Osteocyte (in vitro differentiated cells): ENCODE data around the gene VPS26A. TPM values are rescaled to one million over a fixed set of nuclear protein-coding genes. Genes with fewer than 3 reads are reported as not detected.

ENCODE experiments used
- DNase-seq: peaks from one replicate; pipeline ENCODE4 v3.0.0; 2021; ENCODE audit warnings: mixed read lengths; ENCODE audit not compliant: unreplicated experiment; ENCODE audit errors: extremely low spot score
- H3K27ac Mint-ChIP-seq: one replicate; pipeline ENCODE4 v1.8.0; 2021; ENCODE audit warnings: mild to moderate bottlenecking, mixed read lengths; ENCODE audit not compliant: unreplicated experiment
- H3K27me3 Mint-ChIP-seq: one replicate; pipeline ENCODE4 v1.8.0; 2021; ENCODE audit warnings: mixed read lengths; ENCODE audit not compliant: unreplicated experiment
- H3K36me3 Mint-ChIP-seq: one replicate; pipeline ENCODE4 v1.8.0; 2021; ENCODE audit warnings: mixed read lengths; ENCODE audit not compliant: unreplicated experiment
- H3K4me1 Mint-ChIP-seq: one replicate; pipeline ENCODE4 v1.8.0; 2021; ENCODE audit warnings: mixed read lengths; ENCODE audit not compliant: unreplicated experiment
- H3K4me3 Mint-ChIP-seq: one replicate; pipeline ENCODE4 v1.8.0; 2021; ENCODE audit warnings: mild to moderate bottlenecking, moderate library complexity, mixed read lengths; ENCODE audit not compliant: unreplicated experiment
- H3K9me3 Mint-ChIP-seq: one replicate; pipeline ENCODE4 v1.8.0; 2021; ENCODE audit warnings: mixed read lengths; ENCODE audit not compliant: unreplicated experiment
- total RNA-seq: library from RNA; stranded (reverse); gene quantifications from 2 replicates; pipeline ENCODE4 v1.2.1, GENCODE V29; 2021
- TF ChIP-seq, protein P1 (sequence below): fragments of 200-600 bp; sonication (generic); IDR thresholded peaks from 2 replicates; pipeline ENCODE4 v1.5.0; 2021; ENCODE audit warnings: antibody characterized with exemption, mild to moderate bottlenecking, moderate library complexity

Gene VPS26A
- total RNA-seq, 1 donor from 2014 or later, result 59.4 TPM

GRCh38 chr10:69145864-69146263, 21.9 kb downstream of the VPS26A start:
- H3K9me3 Mint-ChIP-seq, result no peaks in the 10 kb centered on the region
- H3K36me3 Mint-ChIP-seq, result peaks cover 5% of the 10 kb centered on the region
- no peak for DNase-seq
- H3K27ac Mint-ChIP-seq, result no peak overlapping the region
- no peak overlapping the region for H3K4me3 Mint-ChIP-seq
- no peaks in the 10 kb centered on the region for H3K27me3 Mint-ChIP-seq
- peaks cover 10% of the 10 kb centered on the region for H3K4me1 Mint-ChIP-seq
- TF ChIP-seq, protein P1, sequence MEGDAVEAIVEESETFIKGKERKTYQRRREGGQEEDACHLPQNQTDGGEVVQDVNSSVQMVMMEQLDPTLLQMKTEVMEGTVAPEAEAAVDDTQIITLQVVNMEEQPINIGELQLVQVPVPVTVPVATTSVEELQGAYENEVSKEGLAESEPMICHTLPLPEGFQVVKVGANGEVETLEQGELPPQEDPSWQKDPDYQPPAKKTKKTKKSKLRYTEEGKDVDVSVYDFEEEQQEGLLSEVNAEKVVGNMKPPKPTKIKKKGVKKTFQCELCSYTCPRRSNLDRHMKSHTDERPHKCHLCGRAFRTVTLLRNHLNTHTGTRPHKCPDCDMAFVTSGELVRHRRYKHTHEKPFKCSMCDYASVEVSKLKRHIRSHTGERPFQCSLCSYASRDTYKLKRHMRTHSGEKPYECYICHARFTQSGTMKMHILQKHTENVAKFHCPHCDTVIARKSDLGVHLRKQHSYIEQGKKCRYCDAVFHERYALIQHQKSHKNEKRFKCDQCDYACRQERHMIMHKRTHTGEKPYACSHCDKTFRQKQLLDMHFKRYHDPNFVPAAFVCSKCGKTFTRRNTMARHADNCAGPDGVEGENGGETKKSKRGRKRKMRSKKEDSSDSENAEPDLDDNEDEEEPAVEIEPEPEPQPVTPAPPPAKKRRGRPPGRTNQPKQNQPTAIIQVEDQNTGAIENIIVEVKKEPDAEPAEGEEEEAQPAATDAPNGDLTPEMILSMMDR, result no peak

- Mint-ChIP-seq H3K9me3 (no peaks in the 10 kb centered on the region), H3K27me3 (no peaks in the 10 kb centered on the region), H3K36me3 (peaks cover 5% of the 10 kb centered on the region), H3K27ac (peak overlapping the region; percentile 13), H3K4me3 (no peak overlapping the region), H3K4me1 (peaks cover 10% of the 10 kb centered on the region)
- no peak for DNase-seq
- TF ChIP-seq, protein P1, result no peak
Observed at GRCh38 chr10:69146759-69147158, 22.8 kb downstream of the VPS26A start.

GRCh38 chr10:69151984-69152383, 28.0 kb downstream of the VPS26A start:
- TF ChIP-seq, protein P1, result no peak
- H3K9me3 Mint-ChIP-seq, result no peaks in the 10 kb centered on the region
- no peaks in the 10 kb centered on the region for H3K27me3 Mint-ChIP-seq
- H3K4me3 Mint-ChIP-seq, result no peak overlapping the region
- DNase-seq, result no peak
- H3K36me3 Mint-ChIP-seq, result peaks cover 2% of the 10 kb centered on the region
- peaks cover 4% of the 10 kb centered on the region for H3K4me1 Mint-ChIP-seq
- H3K27ac Mint-ChIP-seq, result no peak overlapping the region

- no peaks in the 10 kb centered on the region for H3K4me1 Mint-ChIP-seq
- peaks cover 7% of the 10 kb centered on the region for H3K36me3 Mint-ChIP-seq
- no peaks in the 10 kb centered on the region for H3K9me3 Mint-ChIP-seq
- TF ChIP-seq, protein P1, result no peak
- H3K27me3 Mint-ChIP-seq, result no peaks in the 10 kb centered on the region
- DNase-seq, result no peak
- no peak overlapping the region for H3K27ac Mint-ChIP-seq
- no peak overlapping the region for H3K4me3 Mint-ChIP-seq
Observed at GRCh38 chr10:69153227-69153626, 29.2 kb downstream of the VPS26A start.

- TF ChIP-seq, protein P1, result no peak
- no peak for DNase-seq
- no peaks in the 10 kb centered on the region for H3K9me3 Mint-ChIP-seq
- peaks cover 4% of the 10 kb centered on the region for H3K4me1 Mint-ChIP-seq
- H3K27me3 Mint-ChIP-seq, result no peaks in the 10 kb centered on the region
- no peak overlapping the region for H3K4me3 Mint-ChIP-seq
- peaks cover 19% of the 10 kb centered on the region for H3K36me3 Mint-ChIP-seq
- no peak overlapping the region for H3K27ac Mint-ChIP-seq
Observed at GRCh38 chr10:69160809-69161241, 36.8 kb downstream of the VPS26A start.
